A673 (cell line): ENCODE measurements around the gene CNEP1R1. TPM values are rescaled to one million over a fixed set of nuclear protein-coding genes. Genes with fewer than 3 reads are reported as not detected.

ENCODE experiments used
- Bru-seq: library from RNA; stranded (reverse); fragments of 400-500 nt; gene quantifications from one replicate; lab custom pipeline; 2021; lab: Mats Ljungman, UMichigan
- BruChase-seq, 2 experiments: library from RNA; stranded (reverse); fragments of 400-500 nt; gene quantifications; one replicate each; lab custom pipeline; 2021; lab: Mats Ljungman, UMichigan
- BruUV-seq: library from RNA; stranded (reverse); fragments of 400-500 nt; replicated peaks from 2 replicates; lab custom pipeline; 2021; lab: Mats Ljungman, UMichigan
- CTCF ChIA-PET: fragments of 300-600 bp; sonication (Branson Sonifier 250); formaldehyde crosslinking; loops from one replicate; lab custom pipeline; 2022; ENCODE audit warnings: antibody characterized with exemption; lab: Charles Lee
- POLR2A ChIA-PET: fragments of 300-600 bp; sonication (Branson Sonifier 250); formaldehyde crosslinking; loops from one replicate; lab custom pipeline; 2022; ENCODE audit warnings: antibody characterized with exemption; ENCODE audit not compliant: low non-redundant PET; lab: Charles Lee
- DNase-seq: peaks from one replicate; pipeline ENCODE4 v3.0.0-alpha.2; 2015; ENCODE audit warnings: low spot score
- H3K27ac ChIP-seq: fragments of 200-600 bp; sonication (generic); 2 replicates; pipeline ENCODE4 v1.5.1; 2016; ENCODE audit warnings: mixed run types, low read depth, mild to moderate bottlenecking, mixed read lengths, antibody characterized with exemption, low read length; ENCODE audit not compliant: poor library complexity, severe bottlenecking
- H3K27me3 ChIP-seq: fragments of 200-600 bp; sonication (generic); replicated peaks from 2 replicates; pipeline ENCODE4 v1.6.1; 2017; ENCODE audit warnings: mixed run types, low read depth, mild to moderate bottlenecking, mixed read lengths, antibody characterized with exemption, low read length; ENCODE audit not compliant: insufficient read depth, poor library complexity
- H3K36me3 ChIP-seq: fragments of 200-600 bp; sonication (generic); 2 replicates; pipeline ENCODE4 v1.6.1; 2016; ENCODE audit warnings: mixed run types, mild to moderate bottlenecking, mixed read lengths, antibody characterized with exemption, low read length; ENCODE audit not compliant: insufficient read depth, poor library complexity, severe bottlenecking
- H3K4me1 ChIP-seq: fragments of 200-600 bp; sonication (generic); 2 replicates; pipeline ENCODE4 v1.6.1; 2017; ENCODE audit warnings: mixed run types, mild to moderate bottlenecking, mixed read lengths, antibody characterized with exemption, low read length; ENCODE audit not compliant: insufficient read depth, poor library complexity, severe bottlenecking
- H3K4me3 ChIP-seq: fragments of 200-600 bp; sonication (generic); 2 replicates; pipeline ENCODE4 v1.5.1; 2016; ENCODE audit warnings: low read depth, mixed run types, mild to moderate bottlenecking, mixed read lengths, low read length; ENCODE audit not compliant: poor library complexity, severe bottlenecking
- H3K9me3 ChIP-seq: fragments of 200-600 bp; sonication (generic); 2 replicates; pipeline ENCODE4 v1.6.1; 2016; ENCODE audit warnings: mixed run types, low read depth, mild to moderate bottlenecking, mixed read lengths, antibody characterized with exemption, low read length; ENCODE audit not compliant: poor library complexity, severe bottlenecking
- CTCF ChIP-seq: fragments of 300-800, 200-600 bp; sonication (generic); conservative IDR thresholded peaks from 2 replicates; pipeline ENCODE4 v1.5.1; 2017; ENCODE audit warnings: low read depth, mild to moderate bottlenecking, antibody characterized with exemption, low read length, moderate library complexity, mixed read lengths
- EZH2 ChIP-seq: fragments of 200-600 bp; sonication (generic); IDR thresholded peaks from 2 replicates; pipeline ENCODE4 v1.6.1; 2017; ENCODE audit warnings: borderline replicate concordance, low read depth, mild to moderate bottlenecking, mixed read lengths, antibody characterized with exemption, low read length; ENCODE audit not compliant: poor library complexity, severe bottlenecking
- intact Hi-C: fragments of 100-400 bp; cut with micrococcal nuclease; formaldehyde crosslinking; loops from one replicate; pipeline ENCODE4 v1.10.0; 2022; ENCODE audit not compliant: unreplicated experiment
- long read RNA-seq: library from polyadenylated mRNA; stranded (forward); transcript quantifications from one replicate; pipeline ENCODE4 v2.0.0, GENCODE V29; 2022
- total RNA-seq: library from RNA; stranded (reverse); gene quantifications from 2 replicates; pipeline ENCODE4 v1.2.3, GENCODE V29; 2021

The CNEP1R1 gene
- total RNA-seq, result 23.5 and 24.2 TPM in 2 replicates
- Bru-seq, nascent RNA, result percentile 80 among the genes with signal in this experiment
- BruChase-seq, experiment 1, labeled RNA remaining after a 2-hour chase, result percentile 89 among the genes with signal in this experiment
- percentile 74 among the genes with signal in this experiment for BruChase-seq, experiment 2, labeled RNA remaining after a 6-hour chase
- long read RNA-seq, transcript CNEP1R1-202 (6 exons, 2,117 nt), result major isoform, 32 of 62 reads
- long read RNA-seq, transcript CNEP1R1-203 (7 exons, 2,965 nt), result minor isoform, 16 of 62 reads
- long read RNA-seq, partial matches to known transcripts, result 5 of 62 reads
- long read RNA-seq, other reads (novel, unspliced or antisense), result 9 of 62 reads

GRCh38 chr16:50024684-50025536 lies at the start of gene CNEP1R1:
Gene CNEP1R1 (plus strand): TSS chr16:50025225. CDS start chr16:50025316, 91 bp downstream.
- H3K9me3 ChIP-seq, result no peaks in the 10 kb centered on the region
- peak within 1 kb of the TSS; percentile 91 for H3K4me3 ChIP-seq
- H3K36me3 ChIP-seq, result peaks cover 5% of the 10 kb centered on the region
- CTCF ChIA-PET, result interaction anchor here (0.6 to 2.5 kb wide), 12 partner anchors 13 to 781 kb away, joined by 3 to 46 read pairs (median 5); partner anchors contain the start of gene HEATR3
- peaks cover 16% of the 10 kb centered on the region for H3K4me1 ChIP-seq
- no peak for TF ChIP-seq EZH2
- TF ChIP-seq CTCF, result peak; percentile 100
- intact Hi-C loops, result loop anchor here (1.0 to 10.0 kb wide), 4 partner anchors 42 to 617 kb away; partner anchors contain the start of gene HEATR3
- no peaks in the 10 kb centered on the region for H3K27me3 ChIP-seq
- peak; percentile 97 for DNase-seq
- no TSS peak for BruUV-seq
- H3K27ac ChIP-seq, result peak within 1 kb of the TSS; percentile 68
- POLR2A ChIA-PET, result interaction anchor here (0.6 kb wide), 1 partner anchor 51 kb away, joined by 7 read pairs; no protein-coding TSS in a partner anchor

GRCh38 chr16:49977427-49977826 lies 47.6 kb upstream of the CNEP1R1 start:
- H3K36me3 ChIP-seq, result no peaks in the 10 kb centered on the region
- no TSS peak for BruUV-seq
- TF ChIP-seq CTCF (no peak), EZH2 (no peak)
- POLR2A ChIA-PET, result no interaction called here
- no peak for DNase-seq
- no peaks in the 10 kb centered on the region for H3K9me3 ChIP-seq
- no peak overlapping the region for H3K27ac ChIP-seq
- no peaks in the 10 kb centered on the region for H3K4me1 ChIP-seq
- peaks cover 3% of the 10 kb centered on the region for H3K27me3 ChIP-seq
- CTCF ChIA-PET, result no interaction called here
- intact Hi-C loops, result no loop called here
- no peak overlapping the region for H3K4me3 ChIP-seq

GRCh38 chr16:49978569-49979326 lies 46.3 kb upstream of the CNEP1R1 start:
- Histone ChIP-seq H3K9me3 (no peaks in the 10 kb centered on the region), H3K27me3 (peaks cover 3% of the 10 kb centered on the region), H3K27ac (no peak overlapping the region), H3K4me1 (no peaks in the 10 kb centered on the region), H3K36me3 (no peaks in the 10 kb centered on the region), H3K4me3 (no peak overlapping the region)
- TF ChIP-seq EZH2 (no peak), CTCF (no peak)
- POLR2A ChIA-PET, result no interaction called here
- BruUV-seq, result no TSS peak
- CTCF ChIA-PET, result no interaction called here
- DNase-seq, result no peak
- intact Hi-C loops, result no loop called here
